Endothelial cell of umbilical vein (primary cell): ENCODE data around the gene CARNS1. TPM values are rescaled to one million over a fixed set of nuclear protein-coding genes. Genes with fewer than 3 reads are reported as not detected.

Experiments used
- BruUV-seq: library from RNA; stranded (reverse); fragments of 400-500 nt; replicated peaks from 2 replicates; lab custom pipeline; 2021; lab: Mats Ljungman, UMichigan
- CTCF ChIA-PET: fragments of 300-600, 350-600 bp; sonication (Branson Sonifier 250); formaldehyde crosslinking; loops from one replicate; lab custom pipeline; 2021; ENCODE audit warnings: antibody characterized with exemption, inconsistent platforms; lab: Charles Lee
- POLR2A ChIA-PET: fragments of 300-600, 350-600 bp; sonication (Branson Sonifier 250); formaldehyde crosslinking; loops from one replicate; lab custom pipeline; 2021; ENCODE audit warnings: antibody characterized with exemption, inconsistent platforms; lab: Charles Lee
- DNase-seq: peaks from one replicate; pipeline ENCODE4 v3.0.0-alpha.2; 2011; ENCODE audit warnings: low read depth, low spot score
- FAIRE-seq: peaks from 2 replicates; lab custom pipeline; 2011; peaks lifted over from hg19 to GRCh38; lab: Jason Lieb, UNC
- H2AFZ ChIP-seq: 2 replicates; pipeline ENCODE4 v1.6.0; 2012; ENCODE audit warnings: low read depth, low read length, control low read depth, inconsistent platforms
- H3K27ac ChIP-seq: 2 replicates; pipeline ENCODE4 v1.5.1; 2011; ENCODE audit warnings: low read depth, mild to moderate bottlenecking, control low read depth, low read length, moderate library complexity; ENCODE audit not compliant: insufficient read depth
- H3K27me3 ChIP-seq, 2 experiments: 2 replicates each; pipeline versions ENCODE4 v1.6.0 to v1.6.1; 2011; ENCODE audit warnings: low read length in 2 of 2, mixed read lengths in 1 of 2; ENCODE audit not compliant: control insufficient read depth in 2 of 2, insufficient read depth in 2 of 2
- H3K36me3 ChIP-seq, 2 experiments: 2 replicates in 1 of 2; 3 replicates in 1 of 2; pipeline ENCODE4 v1.5.1; 2011; ENCODE audit warnings: low read length in 2 of 2, mild to moderate bottlenecking in 1 of 2, moderate library complexity in 1 of 2; ENCODE audit not compliant: control insufficient read depth in 2 of 2, insufficient read depth in 2 of 2; ENCODE audit errors: extremely low read depth in 1 of 2
- H3K4me1 ChIP-seq: 3 replicates; pipeline ENCODE4 v1.5.1; 2011; ENCODE audit warnings: mild to moderate bottlenecking, low read length; ENCODE audit not compliant: control insufficient read depth, insufficient read depth; ENCODE audit errors: extremely low read depth
- H3K4me2 ChIP-seq: 2 replicates; pipeline ENCODE4 v1.6.1; 2011; ENCODE audit warnings: low read length, control low read depth, mixed read lengths; ENCODE audit not compliant: insufficient read depth
- H3K4me3 ChIP-seq, 3 experiments: fragments of 200-600 bp in 1 of 3; sonication (generic), shearing (Covaris generic) in 1 of 3; replicated peaks in 1 of 3; 2 replicates each; pipeline ENCODE4 v1.5.1; 2011 to 2016; ENCODE audit warnings: control low read depth in 3 of 3, low read length in 3 of 3, mild to moderate bottlenecking in 2 of 3, inconsistent platforms in 1 of 3, low read depth in 1 of 3, moderate library complexity in 1 of 3; ENCODE audit not compliant: insufficient read depth in 1 of 3
- H3K79me2 ChIP-seq: 2 replicates; pipeline ENCODE4 v1.6.0; 2012; ENCODE audit warnings: low read length, inconsistent platforms; ENCODE audit not compliant: control insufficient read depth, insufficient read depth
- H3K9ac ChIP-seq: replicated peaks from 2 replicates; pipeline ENCODE3; 2011; ENCODE audit warnings: low read length, control low read depth; ENCODE audit not compliant: insufficient read depth; ENCODE audit errors: extremely low read depth
- H3K9me1 ChIP-seq: replicated peaks from 3 replicates; pipeline ENCODE4 v1.6.0; 2011; ENCODE audit warnings: mild to moderate bottlenecking, low read length; ENCODE audit not compliant: control insufficient read depth, insufficient read depth; ENCODE audit errors: extremely low read depth
- H3K9me3 ChIP-seq: replicated peaks from 2 replicates; pipeline ENCODE4 v1.5.1; 2012; ENCODE audit warnings: low read length, inconsistent platforms; ENCODE audit not compliant: control insufficient read depth, insufficient read depth
- H4K20me1 ChIP-seq: replicated peaks from 2 replicates; pipeline ENCODE3; 2011; ENCODE audit warnings: mild to moderate bottlenecking, low read length; ENCODE audit not compliant: control insufficient read depth, insufficient read depth; ENCODE audit errors: extremely low read depth
- EZH2 ChIP-seq: IDR thresholded peaks from 2 replicates; pipeline ENCODE4 v1.6.1; 2012; ENCODE audit warnings: borderline replicate concordance, low read depth, mild to moderate bottlenecking, moderate library complexity, low read length, inconsistent platforms; ENCODE audit not compliant: severe bottlenecking
- FOS ChIP-seq: IDR thresholded peaks from 2 replicates; pipeline ENCODE4 v1.6.1; 2011; ENCODE audit warnings: mild to moderate bottlenecking, low read length, moderate library complexity, borderline replicate concordance; ENCODE audit not compliant: insufficient read depth
- GATA2 ChIP-seq: IDR thresholded peaks from 2 replicates; pipeline ENCODE4 v1.7.0; 2011; ENCODE audit warnings: low read depth, mild to moderate bottlenecking, moderate library complexity, mixed read lengths, low read length; ENCODE audit not compliant: insufficient read length, insufficient read depth
- MYC ChIP-seq: IDR thresholded peaks from one replicate; pipeline ENCODE4 v1.6.1; 2011; ENCODE audit warnings: mild to moderate bottlenecking, low read depth, low read length
- POLR2A ChIP-seq: IDR thresholded peaks from 2 replicates; pipeline ENCODE4 v1.6.1; 2012; ENCODE audit warnings: low read depth, mild to moderate bottlenecking, control low read depth, low read length
- POLR2AphosphoS5 ChIP-seq: IDR thresholded peaks from 2 replicates; pipeline ENCODE4 v1.6.1; 2012; ENCODE audit warnings: low read depth, mild to moderate bottlenecking, control low read depth, low read length, moderate library complexity; ENCODE audit not compliant: insufficient read depth
- dilution Hi-C: fragments of 300-500 bp; cut with MboI; formaldehyde crosslinking; loops from one replicate; pipeline ENCODE4 v1.15.0; 2019; ENCODE audit warnings: low sequenced_read_pairs; ENCODE audit not compliant: extremely low pct_ligation_motif_present
- intact Hi-C: fragments of 100-400 bp; cut with micrococcal nuclease; formaldehyde crosslinking; loops from one replicate; pipeline ENCODE4 v1.10.0; 2022
- polyA plus RNA-seq, 4 experiments: library from polyadenylated mRNA; depleted of rRNA in 3 of 4; stranded (reverse) in 3 of 4; unstranded in 1 of 4; fragments of >200 nt; gene quantifications; 2 replicates each; pipeline versions ENCODE4 v1.2.1 to v1.2.3, GENCODE V29; 2011 to 2012; ENCODE audit warnings: missing spikeins in 1 of 4
- total RNA-seq: library from RNA; stranded (reverse); gene quantifications from 2 replicates; pipeline ENCODE4 v1.2.3, GENCODE V29; 2021
- TF ChIP-seq, protein P1 (sequence below): IDR thresholded peaks from 2 replicates; pipeline ENCODE4 v1.6.1; 2011; ENCODE audit not compliant: insufficient read depth, insufficient read length
- TF ChIP-seq, protein P2 (sequence below), 2 donors: IDR thresholded peaks; 1 replicate in 1 of 2; 2 replicates in 1 of 2; pipeline ENCODE4 v1.5.1; 2011; ENCODE audit warnings: low read length in 2 of 2, mild to moderate bottlenecking in 2 of 2, moderate library complexity in 2 of 2, control low read depth in 1 of 2, inconsistent platforms in 1 of 2, low read depth in 1 of 2; ENCODE audit not compliant: insufficient read depth in 1 of 2; ENCODE audit errors: extremely low read depth in 1 of 2

The CARNS1 gene
- total and polyA plus RNA-seq, 2 donors (not counting 3 experiments of a cell fraction or from before 2014, with no cell fraction given), result 0.14 to 0.35 TPM

DNA sequence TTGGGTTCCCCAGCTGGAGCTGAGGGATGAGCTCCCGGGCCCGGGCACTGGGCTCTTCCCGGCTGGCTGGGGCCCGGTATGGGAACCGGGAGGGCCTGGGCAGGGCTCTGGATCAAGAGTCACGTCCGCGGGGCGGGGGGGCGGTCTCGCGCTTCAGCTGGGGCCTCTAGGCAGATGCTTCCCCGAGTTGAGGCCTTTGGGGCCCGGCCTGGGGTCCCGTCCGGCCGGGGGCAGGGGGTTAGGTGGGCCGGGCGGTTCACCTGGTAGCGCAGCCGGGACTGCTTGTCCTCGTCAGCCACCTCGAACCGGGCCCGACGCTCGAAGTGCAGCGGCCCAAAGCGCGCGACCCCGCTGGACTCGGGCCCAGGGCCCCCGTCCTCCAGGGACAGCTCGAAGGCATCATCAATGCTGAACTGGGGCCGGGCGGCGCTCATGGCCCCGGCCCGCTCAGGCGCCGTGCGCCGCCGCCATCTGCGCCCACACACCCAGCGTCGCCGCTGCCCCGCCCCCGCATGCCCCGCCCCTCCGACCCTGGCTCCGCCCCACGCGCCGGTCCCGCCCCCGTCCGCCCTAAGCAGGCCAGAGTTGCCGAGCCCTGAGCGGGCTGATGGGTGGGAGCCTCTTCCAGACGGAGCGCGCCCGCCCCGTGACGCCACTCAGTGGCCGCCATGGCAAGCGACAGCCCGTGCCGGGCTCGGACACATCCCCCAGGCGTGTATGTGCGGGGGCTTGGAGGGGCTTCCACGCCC is 53.5 kb downstream of the CARNS1 start, which contains the start of gene TMEM134:
TMEM134 (minus strand) TSS at position 493 of the 749 bp plus-strand sequence; CDS start at position 434, 59 bp downstream.
- H3K27ac ChIP-seq, result peak within 1 kb of the TSS; percentile 37
- dilution Hi-C loops (no loop called here), intact Hi-C loops (loop anchor here (1.0 to 5.0 kb wide), 6 partner anchors 14 to 116 kb away; partner anchors contain the start of genes AIP, CDK2AP2, POLD4 and RPS6KB2)
- no peaks in the 10 kb centered on the region for H3K9me1 ChIP-seq
- peak; percentile 88 for FAIRE-seq
- peak within 1 kb of the TSS; percentile 60 for H3K4me2 ChIP-seq
- DNase-seq, result peak; percentile 88
- H3K4me3 ChIP-seq, result peak within 1 kb of the TSS; percentile 64 to 79 (median 73)
- no peaks in the 10 kb centered on the region for H3K79me2 ChIP-seq
- H3K4me1 ChIP-seq, result peaks cover 16% of the 10 kb centered on the region
- no peaks in the 10 kb centered on the region for H4K20me1 ChIP-seq
- TF ChIP-seq MYC (no peak), POLR2A (peak; percentile 90), EZH2 (no peak), GATA2 (no peak), FOS (no peak), POLR2AphosphoS5 (peak; percentile 93)
- TF ChIP-seq, protein P1, sequence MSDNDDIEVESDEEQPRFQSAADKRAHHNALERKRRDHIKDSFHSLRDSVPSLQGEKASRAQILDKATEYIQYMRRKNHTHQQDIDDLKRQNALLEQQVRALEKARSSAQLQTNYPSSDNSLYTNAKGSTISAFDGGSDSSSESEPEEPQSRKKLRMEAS, result no peak
- TF ChIP-seq, protein P2, sequence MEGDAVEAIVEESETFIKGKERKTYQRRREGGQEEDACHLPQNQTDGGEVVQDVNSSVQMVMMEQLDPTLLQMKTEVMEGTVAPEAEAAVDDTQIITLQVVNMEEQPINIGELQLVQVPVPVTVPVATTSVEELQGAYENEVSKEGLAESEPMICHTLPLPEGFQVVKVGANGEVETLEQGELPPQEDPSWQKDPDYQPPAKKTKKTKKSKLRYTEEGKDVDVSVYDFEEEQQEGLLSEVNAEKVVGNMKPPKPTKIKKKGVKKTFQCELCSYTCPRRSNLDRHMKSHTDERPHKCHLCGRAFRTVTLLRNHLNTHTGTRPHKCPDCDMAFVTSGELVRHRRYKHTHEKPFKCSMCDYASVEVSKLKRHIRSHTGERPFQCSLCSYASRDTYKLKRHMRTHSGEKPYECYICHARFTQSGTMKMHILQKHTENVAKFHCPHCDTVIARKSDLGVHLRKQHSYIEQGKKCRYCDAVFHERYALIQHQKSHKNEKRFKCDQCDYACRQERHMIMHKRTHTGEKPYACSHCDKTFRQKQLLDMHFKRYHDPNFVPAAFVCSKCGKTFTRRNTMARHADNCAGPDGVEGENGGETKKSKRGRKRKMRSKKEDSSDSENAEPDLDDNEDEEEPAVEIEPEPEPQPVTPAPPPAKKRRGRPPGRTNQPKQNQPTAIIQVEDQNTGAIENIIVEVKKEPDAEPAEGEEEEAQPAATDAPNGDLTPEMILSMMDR (IDR thresholded peaks at IDR 0.05; ENCODE audit: extremely low read depth in 1 of 2, insufficient read depth in 1 of 2, low read depth in 1 of 2, low read length in 2 of 2), result peak; percentile 27 to 65
- H3K36me3 ChIP-seq, result no peaks in the 10 kb centered on the region
- ChIA-PET CTCF (interaction anchor here (0.8 to 2.6 kb wide), 8 partner anchors 9 to 123 kb away, joined by 3 to 26 read pairs (median 4); partner anchors contain the start of genes AIP, GPR152 and PPP1CA), POLR2A (interaction anchor here (0.6 kb wide), 1 partner anchor 112 kb away, joined by 7 read pairs; no protein-coding TSS in a partner anchor)
- H3K9ac ChIP-seq, result peak within 1 kb of the TSS; percentile 54
- no TSS peak for BruUV-seq
- H2AFZ ChIP-seq, result peak within 1 kb of the TSS; percentile 72
- H3K27me3 ChIP-seq, result no peaks in the 10 kb centered on the region
- H3K9me3 ChIP-seq, result no peaks in the 10 kb centered on the region
